ENCODE results near the gene LGALS7. TPM values are rescaled to one million over a fixed set of nuclear protein-coding genes. Genes with fewer than 3 reads are reported as not detected.
"Not testable (repeated sequence)": the region's sequence is repeated elsewhere in the genome, so short reads cannot be mapped to it uniquely, and the experiment has no call there.

LGALS7 gene
- total and polyA plus RNA-seq, 10 of the 15 experiments (the other 5 are each of a cell fraction or from before 2014, with no cell fraction given): 0.19 TPM; not detected in 9

DNA sequence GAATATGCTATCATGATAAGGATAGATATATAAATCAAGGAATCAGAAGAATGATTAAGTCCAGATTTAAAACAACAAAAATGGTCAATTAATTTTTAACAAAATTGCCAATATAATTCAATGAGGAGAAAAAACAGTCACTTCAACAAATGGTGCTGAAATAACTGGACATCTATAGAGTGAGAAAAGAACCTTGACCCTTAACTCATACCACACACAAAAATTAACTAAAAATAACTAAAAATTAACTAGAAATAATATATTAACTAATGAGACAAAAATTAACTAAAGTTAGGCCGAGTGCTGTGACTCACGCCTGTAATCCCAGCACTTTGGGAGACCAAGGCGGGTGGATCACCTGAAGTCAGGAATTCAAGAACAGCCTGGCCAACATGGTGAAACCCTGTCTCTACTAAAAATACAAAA, 9.5 kb downstream of the LGALS7 start (continued):
- TF ChIP-seq EP300 (IDR thresholded peaks at IDR 0.05; ENCODE audit: borderline replicate concordance in 1 of 2, control insufficient read depth in 1 of 2, low read depth in 2 of 2, low read length in 2 of 2) (no peak), FOXK2 (IDR thresholded peaks at IDR 0.05) (no peak), ZNF207 (IDR thresholded peaks at IDR 0.05; ENCODE audit: borderline replicate concordance) (no peak)
- TF ChIP-seq, protein P1, sequence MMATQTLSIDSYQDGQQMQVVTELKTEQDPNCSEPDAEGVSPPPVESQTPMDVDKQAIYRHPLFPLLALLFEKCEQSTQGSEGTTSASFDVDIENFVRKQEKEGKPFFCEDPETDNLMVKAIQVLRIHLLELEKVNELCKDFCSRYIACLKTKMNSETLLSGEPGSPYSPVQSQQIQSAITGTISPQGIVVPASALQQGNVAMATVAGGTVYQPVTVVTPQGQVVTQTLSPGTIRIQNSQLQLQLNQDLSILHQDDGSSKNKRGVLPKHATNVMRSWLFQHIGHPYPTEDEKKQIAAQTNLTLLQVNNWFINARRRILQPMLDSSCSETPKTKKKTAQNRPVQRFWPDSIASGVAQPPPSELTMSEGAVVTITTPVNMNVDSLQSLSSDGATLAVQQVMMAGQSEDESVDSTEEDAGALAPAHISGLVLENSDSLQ (IDR thresholded peaks at IDR 0.05): no peak

DNA sequence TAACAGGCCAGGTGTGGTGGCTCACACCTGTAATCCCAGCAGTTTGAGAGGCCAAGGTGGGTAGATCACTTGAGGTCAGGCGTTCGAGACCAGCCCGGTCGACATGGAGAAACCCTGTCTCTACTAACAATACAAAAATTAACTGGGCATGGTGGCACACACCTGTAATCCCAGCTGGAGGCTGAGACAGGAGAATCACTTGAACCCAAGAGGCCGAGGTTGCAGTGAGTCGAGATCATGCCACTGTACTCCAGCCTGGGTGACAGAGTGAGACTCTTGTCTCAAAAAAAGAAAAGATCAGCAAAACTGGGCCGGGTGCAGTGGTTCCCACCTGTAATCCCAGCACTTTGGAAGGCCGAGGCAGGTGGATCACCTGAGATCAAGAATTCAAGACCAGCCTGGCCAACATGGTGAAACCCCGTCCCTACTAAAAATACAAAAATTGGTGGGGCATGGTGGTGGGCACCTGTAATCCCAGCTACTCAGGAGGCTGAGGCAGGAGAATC, 11.4 kb downstream of the LGALS7 start:
- H3K4me2 ChIP-seq (ENCODE audit: control insufficient read depth, insufficient read depth); DNase-seq (ENCODE audit: low read depth, low spot score); H3K9ac ChIP-seq (ENCODE audit: control insufficient read depth, insufficient read depth, low read length); H2AFZ ChIP-seq (ENCODE audit: control insufficient read depth, low read depth, low read length); H3K27ac ChIP-seq (ENCODE audit: control insufficient read depth, insufficient read depth); FAIRE-seq; intact Hi-C loops (cut with micrococcal nuclease; ENCODE audit: unreplicated experiment); H3K4me3 ChIP-seq; H4K20me1 ChIP-seq (ENCODE audit: control insufficient read depth, insufficient read depth); ATAC-seq; in situ Hi-C loops (cut with MboI); H3K27me3 ChIP-seq (replicated peaks in 1 of 2; ENCODE audit: control insufficient read depth in 2 of 2, insufficient read depth in 2 of 2, low read length in 1 of 2); H3K79me2 ChIP-seq (ENCODE audit: control insufficient read depth, insufficient read depth, low read length); BruUV-seq (replicated peaks); RAD21 ChIA-PET (ENCODE audit: unreplicated experiment); H3K4me1 ChIP-seq (ENCODE audit: control insufficient read depth, insufficient read depth, low read length); H3K9me3 ChIP-seq (replicated peaks; ENCODE audit: control insufficient read depth, insufficient read depth, low read length); H3K36me3 ChIP-seq (ENCODE audit: control insufficient read depth in 2 of 2, insufficient read depth in 2 of 2, low read length in 1 of 2): not testable (repeated sequence)
- POLR2A ChIA-PET: interaction anchor here (0.6 to 0.7 kb wide), 2 partner anchors 137 to 571 kb away, joined by 3 to 4 read pairs; no protein-coding TSS in a partner anchor
- SMC1A ChIA-PET (ENCODE audit: uncharacterized antibody, unreplicated experiment): interaction anchor here (0.8 kb wide), 1 partner anchor 70 kb away, joined by 3 read pairs; the partner anchor contains the start of gene ECH1
- 82% methylated on average over 9 of the region's 9 CpGs for WGBS (ENCODE audit: insufficient coverage, insufficient replicate concordance, low lambda C conversion rate, missing lambda C conversion rate)
- CTCF ChIA-PET: interaction anchor here (0.7 to 2.0 kb wide), 5 partner anchors 8 to 198 kb away, joined by 3 to 7 read pairs (median 3); partner anchors contain the start of genes MRPS12 and SARS2

DNA sequence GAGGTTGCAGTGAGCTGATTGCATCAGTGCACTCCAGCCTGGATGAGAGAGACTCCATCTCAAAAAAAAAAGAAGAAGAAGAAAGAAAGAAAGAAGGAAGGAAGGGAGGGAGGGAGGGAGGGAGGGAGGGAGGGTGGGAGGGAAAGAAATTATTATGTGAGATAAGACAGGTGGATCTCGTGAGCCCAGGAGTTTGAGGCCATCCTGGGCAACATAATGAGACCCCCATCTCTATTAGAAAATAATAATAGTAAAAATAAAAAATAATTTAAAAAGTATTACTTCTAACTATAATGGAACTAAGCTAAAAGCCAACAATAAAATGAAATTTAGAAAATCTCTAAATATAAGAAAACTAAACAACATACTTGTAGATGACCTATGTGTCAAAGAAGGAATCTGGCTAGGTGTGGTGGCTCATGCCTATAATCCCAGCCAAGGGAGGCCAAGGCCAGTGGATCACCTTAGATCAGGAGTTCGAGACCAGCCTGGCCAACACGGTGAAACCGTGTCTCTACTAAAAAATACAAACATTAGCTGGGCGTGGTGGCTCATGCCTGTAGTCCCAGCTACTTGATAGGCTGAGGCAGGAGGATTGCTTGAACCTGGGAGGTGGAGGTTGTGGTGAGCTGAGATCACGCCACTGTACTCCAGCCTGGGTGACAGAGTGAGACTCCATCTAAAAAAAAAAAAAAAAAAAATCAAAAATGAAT, 12.4 kb downstream of the LGALS7 start:
- ATAC-seq; DNase-seq (ENCODE audit: low read depth, low spot score); BruUV-seq (replicated peaks); H3K27me3 ChIP-seq (replicated peaks in 1 of 2; ENCODE audit: control insufficient read depth in 2 of 2, insufficient read depth in 2 of 2, low read length in 1 of 2); H3K4me2 ChIP-seq (ENCODE audit: control insufficient read depth, insufficient read depth); H2AFZ ChIP-seq (ENCODE audit: control insufficient read depth, low read depth, low read length); H3K27ac ChIP-seq (ENCODE audit: control insufficient read depth, insufficient read depth); H4K20me1 ChIP-seq (ENCODE audit: control insufficient read depth, insufficient read depth); H3K36me3 ChIP-seq (ENCODE audit: control insufficient read depth in 2 of 2, insufficient read depth in 2 of 2, low read length in 1 of 2); FAIRE-seq; H3K9me3 ChIP-seq (replicated peaks; ENCODE audit: control insufficient read depth, insufficient read depth, low read length); H3K4me3 ChIP-seq; H3K79me2 ChIP-seq (ENCODE audit: control insufficient read depth, insufficient read depth, low read length); intact Hi-C loops (cut with micrococcal nuclease; ENCODE audit: unreplicated experiment); H3K9ac ChIP-seq (ENCODE audit: control insufficient read depth, insufficient read depth, low read length); H3K4me1 ChIP-seq (ENCODE audit: control insufficient read depth, insufficient read depth, low read length); in situ Hi-C loops (cut with MboI): not testable (repeated sequence)
- WGBS (ENCODE audit: insufficient coverage, insufficient replicate concordance, low lambda C conversion rate, missing lambda C conversion rate): 32% methylated on average over 6 of the region's 6 CpGs
- POLR2A ChIA-PET: interaction anchor here (0.6 to 0.7 kb wide), 3 partner anchors 47 to 572 kb away, joined by 3 to 6 read pairs (median 4); no protein-coding TSS in a partner anchor
- RAD21 ChIA-PET (ENCODE audit: unreplicated experiment): interaction anchor here (0.6 kb wide), 1 partner anchor 860 kb away, joined by 3 read pairs; no protein-coding TSS in a partner anchor
- CTCF ChIA-PET: interaction anchor here (1.1 to 2.0 kb wide), 5 partner anchors 9 to 358 kb away, joined by 3 to 7 read pairs (median 3); partner anchors contain the start of genes FAM98C, MRPS12 and SARS2
- SMC1A ChIA-PET (ENCODE audit: uncharacterized antibody, unreplicated experiment): interaction anchor here (0.8 kb wide), 1 partner anchor 71 kb away, joined by 3 read pairs; the partner anchor contains the start of gene ECH1
